Measurements from ENCODE around the gene ZNF470. TPM values are rescaled to one million over a fixed set of nuclear protein-coding genes. Genes with fewer than 3 reads are reported as not detected.

The ZNF470 gene
- total RNA-seq (ENCODE audit: low replicate concordance): 6.5 and 6.7 TPM in 2 replicates

DNA sequence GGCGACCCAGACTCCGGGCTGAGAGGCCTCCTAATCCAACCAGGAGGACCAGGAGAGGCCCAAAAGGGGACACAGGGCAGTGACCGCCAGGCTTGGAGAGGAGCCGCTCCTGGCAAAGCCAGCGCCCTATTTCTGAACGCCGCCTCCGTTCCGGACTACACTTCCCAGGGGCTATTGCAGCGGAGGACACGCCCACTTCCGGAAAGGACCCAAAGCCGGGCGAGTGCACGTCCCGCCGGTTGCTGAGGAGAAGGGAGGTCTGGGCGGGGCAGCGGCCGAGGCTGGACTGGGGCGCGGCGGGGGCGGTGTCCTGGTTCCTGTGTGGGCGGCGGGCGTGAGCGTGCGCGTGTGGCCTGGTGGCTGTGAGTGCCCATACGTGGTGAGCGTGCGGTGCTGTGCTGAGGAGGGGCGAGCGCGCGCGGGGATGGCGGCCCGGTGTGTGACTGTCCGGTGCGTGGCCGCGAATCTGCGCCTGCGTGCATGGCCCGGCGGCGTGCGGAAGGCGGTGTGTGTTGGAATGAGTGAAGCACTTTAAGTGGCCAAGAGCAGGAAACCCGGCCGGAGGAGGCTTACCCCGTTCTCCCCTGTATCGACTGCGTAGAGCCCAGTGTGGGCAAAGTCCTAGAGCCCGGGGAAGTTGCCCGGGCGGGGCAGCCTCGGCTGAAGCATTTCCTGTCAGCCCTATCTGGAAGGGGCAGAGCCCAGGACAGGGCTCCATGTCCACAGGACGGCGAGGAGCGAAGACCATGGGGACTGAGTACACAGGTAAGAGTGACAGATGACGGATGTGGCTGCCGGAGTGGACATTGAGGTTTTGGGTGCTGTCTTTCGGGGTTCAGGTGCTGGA lies at the start of gene ZNF470:
ZNF470 (plus strand) TSS at position 195 of the 847 bp plus-strand sequence. CDS start 2,844 bp downstream, outside the sequence.
- H3K27me3 Mint-ChIP-seq (ENCODE audit: insufficient read depth, low read depth): peaks cover 5% of the 10 kb centered on the region
- H3K36me3 Mint-ChIP-seq: peaks cover 35% of the 10 kb centered on the region
- peaks cover 10% of the 10 kb centered on the region for H3K79me2 ChIP-seq (ENCODE audit: low read depth)
- DNase-seq (ENCODE audit: low spot score): peak; percentile 97
- peak within 1 kb of the TSS; percentile 83 for H3K4me2 ChIP-seq
- TF ChIP-seq EZH2 (IDR thresholded peaks at IDR 0.05) (no peak), EZH2phosphoT487 (IDR thresholded peaks at IDR 0.05) (no peak)
- TF ChIP-seq, protein P1, sequence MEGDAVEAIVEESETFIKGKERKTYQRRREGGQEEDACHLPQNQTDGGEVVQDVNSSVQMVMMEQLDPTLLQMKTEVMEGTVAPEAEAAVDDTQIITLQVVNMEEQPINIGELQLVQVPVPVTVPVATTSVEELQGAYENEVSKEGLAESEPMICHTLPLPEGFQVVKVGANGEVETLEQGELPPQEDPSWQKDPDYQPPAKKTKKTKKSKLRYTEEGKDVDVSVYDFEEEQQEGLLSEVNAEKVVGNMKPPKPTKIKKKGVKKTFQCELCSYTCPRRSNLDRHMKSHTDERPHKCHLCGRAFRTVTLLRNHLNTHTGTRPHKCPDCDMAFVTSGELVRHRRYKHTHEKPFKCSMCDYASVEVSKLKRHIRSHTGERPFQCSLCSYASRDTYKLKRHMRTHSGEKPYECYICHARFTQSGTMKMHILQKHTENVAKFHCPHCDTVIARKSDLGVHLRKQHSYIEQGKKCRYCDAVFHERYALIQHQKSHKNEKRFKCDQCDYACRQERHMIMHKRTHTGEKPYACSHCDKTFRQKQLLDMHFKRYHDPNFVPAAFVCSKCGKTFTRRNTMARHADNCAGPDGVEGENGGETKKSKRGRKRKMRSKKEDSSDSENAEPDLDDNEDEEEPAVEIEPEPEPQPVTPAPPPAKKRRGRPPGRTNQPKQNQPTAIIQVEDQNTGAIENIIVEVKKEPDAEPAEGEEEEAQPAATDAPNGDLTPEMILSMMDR (IDR thresholded peaks at IDR 0.05): no peak
- peaks cover 9% of the 10 kb centered on the region for H3F3A ChIP-seq (ENCODE audit: low read depth)
- peak within 1 kb of the TSS; percentile 78 for H3K27ac Mint-ChIP-seq
- peak within 1 kb of the TSS; percentile 95 for H2AFZ ChIP-seq (replicated peaks)
- peak within 1 kb of the TSS; percentile 29 for H3K9ac ChIP-seq
- no peak within 1 kb of the TSS for H3K27ac ChIP-seq
- peaks cover 37% of the 10 kb centered on the region for H3K36me3 ChIP-seq
- H3K9me3 Mint-ChIP-seq: peaks cover 78% of the 10 kb centered on the region
- peak within 1 kb of the TSS; percentile 97 for H3K4me3 Mint-ChIP-seq
- peak within 1 kb of the TSS; percentile 76 for H3K4me3 ChIP-seq
- peaks cover 53% of the 10 kb centered on the region for H3K9me3 ChIP-seq (ENCODE audit: low read depth)
- no peaks in the 10 kb centered on the region for H3K27me3 ChIP-seq
- peaks cover 6% of the 10 kb centered on the region for H3K4me1 Mint-ChIP-seq
- H4K20me1 ChIP-seq (ENCODE audit: low read depth): no peaks in the 10 kb centered on the region
- no peaks in the 10 kb centered on the region for H3K4me1 ChIP-seq

DNA sequence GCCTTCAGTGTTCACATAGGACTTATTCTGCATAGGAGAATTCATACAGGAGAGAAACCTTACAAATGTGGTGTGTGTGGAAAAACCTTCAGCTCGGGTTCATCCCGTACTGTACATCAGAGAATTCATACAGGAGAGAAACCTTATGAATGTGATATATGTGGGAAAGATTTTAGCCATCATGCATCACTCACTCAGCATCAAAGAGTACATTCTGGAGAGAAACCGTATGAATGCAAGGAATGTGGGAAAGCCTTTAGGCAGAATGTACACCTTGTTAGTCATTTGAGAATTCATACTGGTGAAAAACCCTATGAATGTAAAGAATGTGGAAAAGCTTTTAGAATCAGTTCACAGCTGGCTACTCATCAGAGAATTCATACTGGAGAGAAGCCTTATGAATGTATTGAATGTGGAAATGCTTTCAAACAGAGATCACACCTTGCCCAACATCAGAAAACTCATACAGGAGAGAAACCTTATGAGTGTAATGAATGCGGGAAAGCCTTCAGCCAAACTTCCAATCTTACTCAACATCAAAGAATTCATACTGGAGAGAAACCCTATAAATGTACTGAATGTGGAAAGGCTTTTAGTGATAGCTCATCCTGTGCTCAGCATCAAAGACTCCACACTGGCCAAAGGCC lies 41.9 kb upstream of the ZNF470 start:
- Histone ChIP-seq H3K9ac (no peak overlapping the region), H3K4me2 (no peak overlapping the region), H4K20me1 (ENCODE audit: low read depth) (no peaks in the 10 kb centered on the region), H3K27me3 (no peaks in the 10 kb centered on the region), H3K36me3 (no peaks in the 10 kb centered on the region), H2AFZ (replicated peaks) (no peak overlapping the region), H3K9me3 (ENCODE audit: low read depth) (peaks cover 54% of the 10 kb centered on the region), H3K4me1 (no peaks in the 10 kb centered on the region), H3K4me3 (no peak overlapping the region), H3K79me2 (ENCODE audit: low read depth) (no peaks in the 10 kb centered on the region), H3F3A (ENCODE audit: low read depth) (no peaks in the 10 kb centered on the region), H3K27ac (no peak overlapping the region)
- peaks cover 7% of the 10 kb centered on the region for H3K27me3 Mint-ChIP-seq (ENCODE audit: insufficient read depth, low read depth)
- peaks cover 3% of the 10 kb centered on the region for H3K36me3 Mint-ChIP-seq
- peaks cover 63% of the 10 kb centered on the region for H3K9me3 Mint-ChIP-seq
- no peaks in the 10 kb centered on the region for H3K4me1 Mint-ChIP-seq
- no peak for DNase-seq (ENCODE audit: low spot score)
- no peak overlapping the region for H3K4me3 Mint-ChIP-seq
- no peak overlapping the region for H3K27ac Mint-ChIP-seq
- TF ChIP-seq, protein P1 (IDR thresholded peaks at IDR 0.05): no peak
- TF ChIP-seq EZH2phosphoT487 (IDR thresholded peaks at IDR 0.05) (no peak), EZH2 (IDR thresholded peaks at IDR 0.05) (no peak)

DNA sequence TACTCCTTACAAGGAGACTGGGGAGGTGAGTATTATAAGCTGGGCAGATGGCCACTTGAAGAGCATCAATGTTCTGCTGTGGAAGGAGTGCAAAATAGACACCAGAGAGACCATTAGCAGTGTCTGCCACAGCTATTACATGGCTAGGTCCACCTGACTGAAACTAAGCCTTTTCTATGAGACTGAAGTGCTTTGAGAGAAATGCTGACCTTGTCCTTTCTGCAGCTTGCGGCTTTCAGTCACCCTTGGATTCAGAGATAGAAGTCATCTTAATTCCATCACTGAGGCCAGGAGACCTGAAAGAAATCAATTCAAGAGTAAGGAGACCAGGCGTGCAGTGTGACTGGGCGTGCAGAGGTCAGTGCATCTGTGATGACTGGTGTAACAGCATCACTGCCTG lies 29.8 kb upstream of the ZNF470 start:
- Mint-ChIP-seq H3K27ac (no peak overlapping the region), H3K27me3 (ENCODE audit: insufficient read depth, low read depth) (peaks cover 3% of the 10 kb centered on the region), H3K9me3 (peaks cover 62% of the 10 kb centered on the region), H3K4me3 (peak overlapping the region; percentile 85), H3K36me3 (peaks cover 17% of the 10 kb centered on the region), H3K4me1 (no peaks in the 10 kb centered on the region)
- Histone ChIP-seq H4K20me1 (ENCODE audit: low read depth) (no peaks in the 10 kb centered on the region), H3K27ac (no peak overlapping the region), H3K9me3 (ENCODE audit: low read depth) (peaks cover 4% of the 10 kb centered on the region), H3K4me2 (peak overlapping the region; percentile 86), H3F3A (ENCODE audit: low read depth) (peaks cover 6% of the 10 kb centered on the region), H2AFZ (replicated peaks) (peak overlapping the region; percentile 100), H3K79me2 (ENCODE audit: low read depth) (no peaks in the 10 kb centered on the region), H3K4me3 (peak overlapping the region; percentile 99), H3K9ac (no peak overlapping the region), H3K4me1 (no peaks in the 10 kb centered on the region), H3K27me3 (no peaks in the 10 kb centered on the region), H3K36me3 (peaks cover 5% of the 10 kb centered on the region)
- TF ChIP-seq EZH2 (IDR thresholded peaks at IDR 0.05) (no peak), EZH2phosphoT487 (IDR thresholded peaks at IDR 0.05) (no peak)
- DNase-seq (ENCODE audit: low spot score): no peak

All from neural progenitor cell (in vitro differentiated cells).